Tibial artery (tissue), 4 donors: ENCODE data around the gene KCNIP4.

Source experiments
- DNase-seq, 2 donors: peaks; one replicate each; pipeline ENCODE4 v3.0.0-alpha.2; 2019
- H3K27ac ChIP-seq, 2 donors: fragments of 200-600 bp; sonication (generic) in 1 of 2; 1 replicate in 1 of 2; 2 replicates in 1 of 2; pipeline ENCODE4 v1.5.1; 2018 to 2019; ENCODE audit warnings: mild to moderate bottlenecking in 1 of 2
- H3K27me3 ChIP-seq, 2 donors: fragments of 200-600 bp; sonication (generic) in 1 of 2; one replicate each; pipeline versions ENCODE4 v1.5.1 to v1.6.0; 2016 to 2019
- H3K36me3 ChIP-seq, 3 donors: fragments of 200-600 bp; sonication (generic) in 2 of 3; one replicate each; pipeline ENCODE4 v1.5.1; 2016 to 2019; ENCODE audit warnings: mild to moderate bottlenecking in 2 of 3
- H3K4me1 ChIP-seq, 4 donors: fragments of 200-600 bp; sonication (generic) in 2 of 4; 1 replicate in 3 of 4; 2 replicates in 1 of 4; pipeline ENCODE4 v1.5.1; 2016 to 2019
- H3K4me3 ChIP-seq, 2 donors: fragments of 200-600 bp; sonication (generic) in 1 of 2; 1 replicate in 1 of 2; 2 replicates in 1 of 2; pipeline ENCODE4 v1.5.1; 2018 to 2019; ENCODE audit warnings: mild to moderate bottlenecking in 2 of 2
- H3K9me3 ChIP-seq, 3 donors: fragments of 200-600 bp; sonication (generic) in 1 of 3; one replicate each; pipeline ENCODE4 v1.5.1; 2016 to 2019
- CTCF ChIP-seq, 2 experiments: fragments of 200-600 bp in 1 of 2; fragments of 450-650 bp in 1 of 2; IDR thresholded peaks; one replicate each; pipeline ENCODE4 v1.5.1; 2017 to 2019; ENCODE audit warnings: antibody characterized with exemption in 2 of 2, mild to moderate bottlenecking in 1 of 2, moderate library complexity in 1 of 2
- intact Hi-C: fragments of 100-400 bp; cut with DNase I; formaldehyde crosslinking; loops from one replicate; pipeline ENCODE4 v1.15.0; 2023; ENCODE audit warnings: low total_unique reads

The KCNIP4 gene

GRCh38 chr4:21117541-21118180 is 830.9 kb downstream of the KCNIP4 start:
- H3K4me1 ChIP-seq, result no peaks in the 10 kb centered on the region
- H3K27me3 ChIP-seq, result no peaks in the 10 kb centered on the region
- no peaks in the 10 kb centered on the region for H3K9me3 ChIP-seq
- no peak overlapping the region for H3K4me3 ChIP-seq
- H3K36me3 ChIP-seq, result no peaks in the 10 kb centered on the region
- no peak overlapping the region for H3K27ac ChIP-seq
- no peak for TF ChIP-seq CTCF (IDR thresholded peaks at IDR 0.05)
- no peak for DNase-seq
- intact Hi-C loops, result no loop called here

- intact Hi-C loops, result no loop called here
- no peaks in the 10 kb centered on the region for H3K36me3 ChIP-seq
- no peak for TF ChIP-seq CTCF (IDR thresholded peaks at IDR 0.05)
- H3K4me3 ChIP-seq, result no peak overlapping the region
- no peak overlapping the region for H3K27ac ChIP-seq
- H3K4me1 ChIP-seq, result no peaks in the 10 kb centered on the region
- no peak for DNase-seq
- no peaks in the 10 kb centered on the region for H3K9me3 ChIP-seq
- no peaks in the 10 kb centered on the region for H3K27me3 ChIP-seq
Measured at GRCh38 chr4:21113496-21114223, 834.9 kb downstream of the KCNIP4 start.

GRCh38 chr4:21102667-21103066 is 845.9 kb downstream of the KCNIP4 start:
- TF ChIP-seq CTCF (IDR thresholded peaks at IDR 0.05), result no peak
- no peaks in the 10 kb centered on the region for H3K9me3 ChIP-seq
- H3K27me3 ChIP-seq, result no peaks in the 10 kb centered on the region
- no peak for DNase-seq
- no peak overlapping the region for H3K4me3 ChIP-seq
- intact Hi-C loops, result no loop called here
- H3K27ac ChIP-seq, result no peak overlapping the region
- no peaks in the 10 kb centered on the region for H3K36me3 ChIP-seq
- H3K4me1 ChIP-seq, result no peaks in the 10 kb centered on the region

- H3K27ac ChIP-seq, result no peak overlapping the region
- no peaks in the 10 kb centered on the region for H3K27me3 ChIP-seq
- H3K4me3 ChIP-seq, result no peak overlapping the region
- H3K4me1 ChIP-seq, result no peaks in the 10 kb centered on the region
- no peaks in the 10 kb centered on the region for H3K9me3 ChIP-seq
- TF ChIP-seq CTCF (IDR thresholded peaks at IDR 0.05), result no peak
- no peak for DNase-seq
- H3K36me3 ChIP-seq, result no peaks in the 10 kb centered on the region
- intact Hi-C loops, result no loop called here
Measured at GRCh38 chr4:21097865-21098264, 850.7 kb downstream of the KCNIP4 start.

- TF ChIP-seq CTCF (IDR thresholded peaks at IDR 0.05), result no peak
- DNase-seq, result no peak
- no peaks in the 10 kb centered on the region for H3K4me1 ChIP-seq
- no peaks in the 10 kb centered on the region for H3K36me3 ChIP-seq
- no peak overlapping the region for H3K27ac ChIP-seq
- intact Hi-C loops, result no loop called here
- H3K9me3 ChIP-seq, result no peaks in the 10 kb centered on the region
- H3K4me3 ChIP-seq, result no peak overlapping the region
- H3K27me3 ChIP-seq, result no peaks in the 10 kb centered on the region
Measured at GRCh38 chr4:21097026-21097425, 851.5 kb downstream of the KCNIP4 start.
